Measurements from ENCODE around the gene PPP1R3A. TPM values are rescaled to one million over a fixed set of nuclear protein-coding genes. Genes with fewer than 3 reads are reported as not detected.

The PPP1R3A gene
- total and polyA plus RNA-seq, 4 donors = 0.06 TPM; not detected in 3

DNA sequence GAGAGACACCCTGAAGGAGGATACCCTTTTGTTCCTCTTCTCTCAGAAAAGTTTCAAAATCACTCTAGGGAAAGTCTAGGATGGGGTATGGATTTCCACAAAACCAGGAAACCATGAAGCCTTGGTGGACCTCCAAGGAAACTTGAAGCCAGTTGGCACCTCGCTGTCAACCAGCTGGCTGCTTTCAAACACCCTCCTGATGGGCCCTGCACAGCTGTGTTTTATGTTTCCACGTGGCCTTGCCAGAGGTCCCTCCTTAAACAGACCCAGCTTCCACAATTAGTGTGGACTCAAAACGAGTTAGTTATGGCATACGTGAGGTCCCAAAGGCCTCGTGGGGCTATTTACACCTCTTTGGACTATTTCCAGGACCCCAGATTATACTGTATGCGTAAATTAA lies 5.9 kb downstream of the PPP1R3A start:
- no peaks in the 10 kb centered on the region for H3K27me3 ChIP-seq (ENCODE audit: control insufficient read depth in 3 of 3, insufficient read depth in 3 of 3, low read length in 2 of 3)
- ATAC-seq (ENCODE audit: insufficient read depth, low FRiP score) (no peak), DNase-seq (peak in 2 of 3 donors; percentile 3 to 14)
- WGBS, 2 donors = 63 to 64% methylated on average over 6 of the region's 6 CpGs
- no peak for TF ChIP-seq CTCF (IDR thresholded peaks at IDR 0.05; ENCODE audit: control extremely low read depth, extremely low read depth)
- peaks cover 0 to 3% (median 0%) of the 10 kb centered on the region in 5 donors for H3K4me1 ChIP-seq (ENCODE audit: control insufficient read depth in 5 of 5, insufficient read depth in 5 of 5, low read length in 5 of 5)
- H3K9me3 ChIP-seq (ENCODE audit: control insufficient read depth in 4 of 4, insufficient read depth in 3 of 4, low read length in 3 of 4) = no peaks in the 10 kb centered on the region
- no peak overlapping the region for H3K9ac ChIP-seq (ENCODE audit: insufficient read depth in 1 of 2, low read length in 2 of 2)
- no peaks in the 10 kb centered on the region for H3K36me3 ChIP-seq (ENCODE audit: control insufficient read depth in 4 of 4, insufficient read depth in 4 of 4, low read length in 4 of 4)
- H3K27ac ChIP-seq (ENCODE audit: low read depth in 1 of 2, low read length in 1 of 2) = no peak overlapping the region
- H3K4me3 ChIP-seq = no peak overlapping the region

GRCh38 chr7:113907617-113908016 lies 11.2 kb downstream of the PPP1R3A start:
- no peaks in the 10 kb centered on the region for H3K9me3 ChIP-seq (ENCODE audit: control insufficient read depth in 4 of 4, insufficient read depth in 3 of 4, low read length in 3 of 4)
- H3K27me3 ChIP-seq (ENCODE audit: control insufficient read depth in 3 of 3, insufficient read depth in 3 of 3, low read length in 2 of 3) = no peaks in the 10 kb centered on the region
- H3K4me3 ChIP-seq = no peak overlapping the region
- H3K9ac ChIP-seq (ENCODE audit: insufficient read depth in 1 of 2, low read length in 2 of 2) = no peak overlapping the region
- WGBS, 2 donors = 83 to 93% methylated on average over 3 of the region's 3 CpGs
- no peaks in the 10 kb centered on the region for H3K36me3 ChIP-seq (ENCODE audit: control insufficient read depth in 4 of 4, insufficient read depth in 4 of 4, low read length in 4 of 4)
- H3K27ac ChIP-seq (ENCODE audit: low read depth in 1 of 2, low read length in 1 of 2) = no peak overlapping the region
- no peaks in the 10 kb centered on the region for H3K4me1 ChIP-seq (ENCODE audit: control insufficient read depth in 5 of 5, insufficient read depth in 5 of 5, low read length in 5 of 5)
- no peak for TF ChIP-seq CTCF (IDR thresholded peaks at IDR 0.05; ENCODE audit: control extremely low read depth, extremely low read depth)
- no peak for DNase-seq
- ATAC-seq (ENCODE audit: insufficient read depth, low FRiP score) = no peak

GRCh38 chr7:113904521-113904920 lies 14.3 kb downstream of the PPP1R3A start:
- 70 to 86% methylated on average over 1 of the region's 1 CpG for WGBS, 2 donors
- ATAC-seq (ENCODE audit: insufficient read depth, low FRiP score) = no peak
- TF ChIP-seq CTCF (IDR thresholded peaks at IDR 0.05; ENCODE audit: control extremely low read depth, extremely low read depth) = no peak
- DNase-seq = no peak
- Histone ChIP-seq H3K27ac (ENCODE audit: low read depth in 1 of 2, low read length in 1 of 2) (no peak overlapping the region), H3K9ac (ENCODE audit: insufficient read depth in 1 of 2, low read length in 2 of 2) (no peak overlapping the region), H3K9me3 (ENCODE audit: control insufficient read depth in 4 of 4, insufficient read depth in 3 of 4, low read length in 3 of 4) (no peaks in the 10 kb centered on the region), H3K27me3 (ENCODE audit: control insufficient read depth in 3 of 3, insufficient read depth in 3 of 3, low read length in 2 of 3) (no peaks in the 10 kb centered on the region), H3K4me3 (no peak overlapping the region), H3K36me3 (ENCODE audit: control insufficient read depth in 4 of 4, insufficient read depth in 4 of 4, low read length in 4 of 4) (no peaks in the 10 kb centered on the region), H3K4me1 (ENCODE audit: control insufficient read depth in 5 of 5, insufficient read depth in 5 of 5, low read length in 5 of 5) (peaks cover 0 to 4% (median 0%) of the 10 kb centered on the region in 5 donors)

DNA sequence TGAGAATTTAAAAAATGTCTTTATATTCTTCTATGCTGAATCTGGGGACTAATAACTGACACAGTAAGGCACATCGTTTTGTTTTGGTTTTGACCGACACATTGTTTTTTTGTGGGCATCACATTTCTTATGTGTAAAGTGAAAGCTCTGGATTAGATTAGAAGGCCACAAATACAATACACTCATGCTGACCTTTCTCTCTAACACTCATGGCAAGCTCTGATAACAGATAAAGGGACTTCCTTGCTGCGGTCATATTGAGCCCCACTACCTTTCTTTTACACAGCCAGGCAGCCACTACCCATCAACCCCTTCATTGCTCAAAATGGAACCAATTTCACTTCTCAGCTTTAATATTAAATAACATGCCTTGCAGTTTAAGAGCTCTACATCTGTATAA lies 26.0 kb downstream of the PPP1R3A start:
- no peaks in the 10 kb centered on the region for H3K27me3 ChIP-seq (ENCODE audit: control insufficient read depth in 3 of 3, insufficient read depth in 3 of 3, low read length in 2 of 3)
- no peaks in the 10 kb centered on the region for H3K36me3 ChIP-seq (ENCODE audit: control insufficient read depth in 4 of 4, insufficient read depth in 4 of 4, low read length in 4 of 4)
- peaks cover 0 to 6% (median 0%) of the 10 kb centered on the region in 5 donors for H3K4me1 ChIP-seq (ENCODE audit: control insufficient read depth in 5 of 5, insufficient read depth in 5 of 5, low read length in 5 of 5)
- H3K9me3 ChIP-seq (ENCODE audit: control insufficient read depth in 4 of 4, insufficient read depth in 3 of 4, low read length in 3 of 4) = no peaks in the 10 kb centered on the region
- no peak for TF ChIP-seq CTCF (IDR thresholded peaks at IDR 0.05; ENCODE audit: control extremely low read depth, extremely low read depth)
- WGBS, 2 donors = 38 to 56% methylated on average over 3 of the region's 3 CpGs
- peak overlapping the region in 1 of 2 donors; percentile 53 for H3K27ac ChIP-seq (ENCODE audit: low read depth in 1 of 2, low read length in 1 of 2)
- H3K4me3 ChIP-seq = no peak overlapping the region
- ATAC-seq (ENCODE audit: insufficient read depth, low FRiP score) = no peak
- no peak for DNase-seq
- no peak overlapping the region for H3K9ac ChIP-seq (ENCODE audit: insufficient read depth in 1 of 2, low read length in 2 of 2)
